Germinal center (tissue), 1 donor: Measurements from ENCODE around the gene WDTC1.
A peak's percentile ranks its signal among the peaks of the same experiment; 100 is the strongest.
"Not testable (repeated sequence)": the region's sequence is repeated elsewhere in the genome, so short reads cannot be mapped to it uniquely, and the experiment has no call there.

Source experiments
- DNase-seq: peaks from one replicate; pipeline ENCODE4 v3.0.0; 2012; ENCODE audit warnings: mixed read lengths, low spot score

The WDTC1 gene, protein sequence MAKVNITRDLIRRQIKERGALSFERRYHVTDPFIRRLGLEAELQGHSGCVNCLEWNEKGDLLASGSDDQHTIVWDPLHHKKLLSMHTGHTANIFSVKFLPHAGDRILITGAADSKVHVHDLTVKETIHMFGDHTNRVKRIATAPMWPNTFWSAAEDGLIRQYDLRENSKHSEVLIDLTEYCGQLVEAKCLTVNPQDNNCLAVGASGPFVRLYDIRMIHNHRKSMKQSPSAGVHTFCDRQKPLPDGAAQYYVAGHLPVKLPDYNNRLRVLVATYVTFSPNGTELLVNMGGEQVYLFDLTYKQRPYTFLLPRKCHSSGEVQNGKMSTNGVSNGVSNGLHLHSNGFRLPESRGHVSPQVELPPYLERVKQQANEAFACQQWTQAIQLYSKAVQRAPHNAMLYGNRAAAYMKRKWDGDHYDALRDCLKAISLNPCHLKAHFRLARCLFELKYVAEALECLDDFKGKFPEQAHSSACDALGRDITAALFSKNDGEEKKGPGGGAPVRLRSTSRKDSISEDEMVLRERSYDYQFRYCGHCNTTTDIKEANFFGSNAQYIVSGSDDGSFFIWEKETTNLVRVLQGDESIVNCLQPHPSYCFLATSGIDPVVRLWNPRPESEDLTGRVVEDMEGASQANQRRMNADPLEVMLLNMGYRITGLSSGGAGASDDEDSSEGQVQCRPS

DNA sequence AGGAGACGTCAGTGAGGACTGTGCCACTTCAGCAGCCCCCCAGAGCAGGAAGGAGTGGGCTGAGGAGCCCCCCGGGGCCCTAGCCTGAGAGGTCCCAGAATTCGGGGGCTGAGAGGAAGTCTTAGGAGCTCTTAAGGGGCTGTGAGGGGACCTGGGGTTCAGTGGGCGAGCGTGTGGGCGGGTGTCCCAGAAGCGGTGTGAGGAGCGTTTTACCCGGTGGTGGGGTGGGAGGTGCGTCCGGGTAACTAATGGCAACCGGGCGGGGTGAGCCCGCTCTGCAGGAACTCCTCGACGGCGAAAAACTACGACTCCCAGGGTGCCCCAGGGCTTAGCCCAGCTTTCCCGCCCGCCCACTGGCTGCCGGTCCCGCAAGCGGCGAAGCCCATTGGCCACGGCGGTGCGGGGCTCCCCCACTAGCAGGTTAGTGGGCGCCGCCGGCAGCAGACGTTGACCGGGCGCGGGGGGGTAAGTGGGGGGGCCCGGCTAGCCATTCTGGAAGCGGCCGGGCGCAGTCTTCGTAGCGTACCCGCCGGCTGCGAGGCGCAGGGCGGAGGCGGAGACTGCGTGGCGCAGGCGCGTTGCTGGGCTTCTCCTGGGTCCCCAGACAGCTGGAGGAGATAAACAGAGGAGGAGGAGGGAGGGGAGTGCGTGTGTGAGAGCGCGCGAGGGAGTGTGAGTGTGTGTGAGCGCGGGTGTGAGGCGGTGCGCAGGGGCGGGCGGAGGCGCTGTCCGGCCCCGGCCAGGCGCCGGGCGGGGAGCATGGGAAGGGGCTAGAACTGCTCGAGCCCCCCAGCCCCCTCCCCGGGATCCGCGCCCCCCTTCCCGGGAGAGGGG lies at the start of gene WDTC1:
WDTC1 (plus strand) TSS at position 584 of the 834 bp plus-strand sequence. CDS start 26,423 bp downstream, outside the sequence.
- peak; percentile 96 for DNase-seq

DNA sequence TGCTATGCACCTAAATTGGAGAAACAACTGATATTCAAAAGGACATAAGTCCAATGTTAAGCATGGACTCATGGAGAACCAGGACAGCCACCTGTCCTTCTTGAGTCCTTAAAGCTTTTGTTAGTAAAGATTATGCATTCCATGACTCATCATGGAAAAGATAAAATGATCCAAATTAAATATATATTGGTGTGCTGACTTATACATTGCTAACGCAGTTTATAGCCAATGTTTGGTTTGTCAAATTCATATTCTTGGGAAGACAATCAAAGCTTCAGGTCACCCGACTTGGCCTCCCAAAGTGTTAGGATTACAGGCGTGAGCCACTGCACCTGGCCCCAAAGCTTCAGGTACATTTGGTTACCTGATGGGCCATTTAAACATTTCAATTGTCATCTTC lies 49.8 kb upstream of the WDTC1 start:
- DNase-seq, result not testable (repeated sequence)

- no peak for DNase-seq
Observed at GRCh38 chr1:27192039-27192529, 42.3 kb upstream of the WDTC1 start.

GRCh38 chr1:27193194-27193593 lies 41.2 kb upstream of the WDTC1 start:
- DNase-seq, result no peak

DNA sequence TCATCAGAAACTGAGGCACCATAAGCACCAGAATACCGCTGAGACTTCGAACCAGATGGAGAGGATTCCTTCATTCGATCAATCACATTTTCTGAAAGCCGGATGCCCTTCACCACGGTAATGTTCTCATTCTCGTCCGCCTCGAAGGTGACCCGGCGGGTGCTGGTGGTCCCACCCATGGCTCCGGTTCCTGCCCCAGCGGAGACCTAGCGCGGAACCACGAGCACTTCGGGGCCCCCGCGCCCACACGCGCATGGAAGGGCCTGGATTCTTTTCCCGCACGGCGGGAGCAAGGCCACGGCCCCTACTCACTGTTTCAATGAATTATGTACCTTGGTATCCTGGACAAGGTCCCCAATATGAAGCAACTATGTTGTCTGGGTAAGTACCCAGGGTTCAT lies 33.1 kb upstream of the WDTC1 start:
- no peak for DNase-seq

GRCh38 chr1:27203946-27204345 lies 30.5 kb upstream of the WDTC1 start:
- no peak for DNase-seq

DNA sequence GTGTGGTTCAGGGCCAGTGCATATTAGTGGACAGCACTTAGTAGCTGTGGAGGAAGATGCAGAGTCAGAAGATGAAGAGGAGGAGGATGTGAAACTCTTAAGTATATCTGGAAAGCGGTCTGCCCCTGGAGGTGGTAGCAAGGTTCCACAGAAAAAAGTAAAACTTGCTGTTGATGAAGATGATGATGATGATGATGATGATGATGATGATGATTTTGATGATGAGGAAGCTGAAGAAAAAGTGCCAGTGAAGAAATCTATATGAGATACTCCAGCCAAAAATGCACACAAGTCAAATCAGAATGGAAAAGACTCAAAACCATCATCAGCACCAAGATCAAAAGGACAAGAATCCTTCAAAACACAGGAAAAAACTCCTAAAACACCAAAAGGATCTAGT lies 27.2 kb upstream of the WDTC1 start:
- DNase-seq, result not testable (repeated sequence)

- DNase-seq, result not testable (repeated sequence)
Observed at GRCh38 chr1:27208143-27208850, 26.1 kb upstream of the WDTC1 start.

GRCh38 chr1:27216466-27216865 lies 18.0 kb upstream of the WDTC1 start:
- DNase-seq, result no peak

GRCh38 chr1:27217401-27217800 lies 17.0 kb upstream of the WDTC1 start:
- no peak for DNase-seq

GRCh38 chr1:27218736-27219135 lies 15.7 kb upstream of the WDTC1 start:
- no peak for DNase-seq

GRCh38 chr1:27220096-27220495 lies 14.3 kb upstream of the WDTC1 start:
- DNase-seq, result no peak

DNA sequence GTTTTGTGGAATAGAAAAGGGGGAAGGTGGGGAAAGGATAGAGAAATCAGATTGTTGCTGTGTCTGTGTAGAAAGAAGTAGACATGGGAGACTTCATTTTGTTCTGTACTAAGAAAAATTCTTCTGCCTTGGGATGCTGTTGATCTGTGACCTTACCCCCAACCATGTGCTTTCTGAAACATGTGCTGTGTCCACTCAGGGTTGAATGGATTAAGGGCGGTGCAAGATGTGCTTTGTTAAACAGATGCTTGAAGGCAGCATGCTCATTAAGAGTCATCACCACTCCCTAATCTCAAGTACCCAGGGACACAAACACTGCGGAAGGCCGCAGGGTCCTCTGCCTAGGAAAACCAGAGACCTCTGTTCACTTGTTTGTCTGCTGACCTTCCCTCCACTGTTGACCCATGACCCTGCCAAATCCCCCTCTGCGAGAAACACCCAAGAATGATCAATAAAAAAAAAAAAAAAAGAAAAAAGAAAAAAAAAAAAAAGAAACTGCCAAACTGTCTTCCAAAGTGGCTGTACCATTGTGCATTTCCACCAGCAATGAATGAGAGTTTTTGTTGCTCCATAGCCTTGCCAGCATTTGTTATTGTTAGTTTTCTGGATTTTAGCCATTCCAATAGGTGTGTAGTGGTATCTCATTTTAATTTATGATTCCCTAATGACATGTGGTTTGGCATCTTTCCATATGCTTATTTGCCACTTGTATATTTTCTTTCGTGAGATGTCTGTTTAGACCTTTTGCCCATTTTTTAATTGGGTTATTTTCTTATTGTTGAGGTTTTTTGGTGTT lies 13.5 kb upstream of the WDTC1 start:
- not testable (repeated sequence) for DNase-seq

DNA sequence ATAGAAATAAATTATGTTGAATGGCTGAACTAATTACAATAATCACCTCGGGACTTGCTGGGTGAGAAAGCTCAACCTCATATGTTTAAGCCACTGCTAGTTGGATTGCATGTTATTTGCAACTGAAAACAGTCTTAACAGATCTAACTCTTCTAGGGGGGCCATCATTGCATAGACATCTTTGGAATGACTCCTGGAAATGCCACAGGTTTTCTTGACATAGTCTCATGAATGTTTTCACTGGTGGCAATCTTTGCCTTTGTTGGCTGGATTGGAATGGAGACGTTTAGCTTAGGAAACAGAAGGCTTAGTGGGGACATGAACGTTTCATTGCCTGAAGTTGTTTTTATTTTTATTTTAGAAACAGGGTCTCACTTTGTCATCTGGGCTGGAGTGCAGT lies 8.8 kb upstream of the WDTC1 start:
- no peak for DNase-seq

DNA sequence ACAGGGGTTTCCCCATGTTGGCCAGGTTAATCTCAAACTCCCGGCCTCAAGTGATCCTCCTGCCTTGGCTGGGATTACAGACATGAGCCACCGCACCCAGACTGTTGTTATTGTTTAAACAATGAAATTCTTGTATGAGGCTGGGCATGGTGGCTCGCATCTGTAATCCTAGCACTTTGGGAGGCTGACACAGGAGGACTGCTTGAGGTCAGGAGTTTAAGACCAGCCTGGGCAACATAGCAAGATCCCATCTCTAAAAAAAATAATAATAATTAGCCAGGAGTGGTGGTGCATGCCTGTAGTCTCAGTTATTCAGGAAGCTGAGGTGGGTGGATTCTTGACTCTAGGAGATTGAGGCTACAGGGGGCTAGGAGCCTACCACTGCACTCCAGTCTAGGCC lies 6.7 kb upstream of the WDTC1 start:
- no peak for DNase-seq

DNA sequence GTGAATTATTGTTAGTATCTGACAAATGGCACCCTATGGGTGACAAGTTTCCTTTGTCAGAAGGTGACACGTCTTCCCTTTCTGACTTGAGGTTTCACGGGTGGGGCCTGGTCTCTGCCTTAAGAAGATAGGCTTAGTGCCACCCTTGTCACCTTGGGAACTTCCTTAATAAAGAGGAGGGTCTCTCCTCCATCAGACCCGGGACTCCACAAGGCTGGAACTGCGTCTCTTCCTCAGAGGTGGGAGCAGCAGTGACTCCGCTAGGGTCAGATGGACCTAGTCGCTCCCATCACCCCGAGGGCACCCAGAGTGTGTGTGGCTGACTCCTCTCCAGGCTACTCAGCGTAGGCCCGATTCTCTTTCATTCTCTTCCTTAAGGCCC lies 774 bp upstream of the WDTC1 start:
- no peak for DNase-seq

DNA sequence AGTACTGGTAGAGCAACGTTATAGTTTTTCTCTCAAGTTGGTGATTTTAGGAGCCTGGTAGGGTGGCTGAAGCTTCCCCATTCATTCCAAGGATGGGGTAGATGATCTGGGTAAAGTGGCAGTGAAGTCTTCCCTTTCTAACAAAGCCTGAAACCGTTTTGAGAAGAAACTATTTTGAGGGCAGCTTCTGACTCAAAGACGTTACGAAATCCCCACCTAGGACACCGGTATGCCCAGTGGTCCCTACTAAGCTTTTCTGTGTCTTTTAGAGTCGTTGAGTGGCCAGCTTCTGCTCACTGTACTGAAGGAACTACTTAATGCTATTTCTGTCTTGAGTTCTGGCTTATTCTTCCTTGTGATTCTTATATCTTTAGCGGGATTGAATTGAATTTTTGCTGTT lies 1.4 kb downstream of the WDTC1 start:
- DNase-seq, result no peak

- DNase-seq, result no peak
Observed at GRCh38 chr1:27237112-27237511, 2.7 kb downstream of the WDTC1 start.

DNA sequence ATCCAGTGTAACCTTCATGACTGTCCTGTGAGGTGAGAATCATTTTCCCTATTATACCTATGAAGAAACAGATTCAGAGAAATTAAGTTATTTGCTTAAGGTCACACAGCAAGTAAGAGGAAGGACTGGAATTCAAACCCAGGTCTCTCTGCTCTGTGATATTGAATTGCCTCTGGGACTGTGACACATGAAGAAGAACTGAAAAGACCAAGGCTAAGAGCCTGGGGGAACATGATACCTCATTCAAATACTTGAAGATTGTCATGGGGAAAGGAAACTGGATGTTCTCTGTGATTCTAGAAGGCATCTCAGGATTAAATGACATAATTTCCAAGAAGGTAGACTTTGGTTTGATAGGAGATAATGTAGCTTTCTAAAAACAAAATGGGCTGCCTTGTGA lies 3.6 kb downstream of the WDTC1 start:
- DNase-seq, result no peak

DNA sequence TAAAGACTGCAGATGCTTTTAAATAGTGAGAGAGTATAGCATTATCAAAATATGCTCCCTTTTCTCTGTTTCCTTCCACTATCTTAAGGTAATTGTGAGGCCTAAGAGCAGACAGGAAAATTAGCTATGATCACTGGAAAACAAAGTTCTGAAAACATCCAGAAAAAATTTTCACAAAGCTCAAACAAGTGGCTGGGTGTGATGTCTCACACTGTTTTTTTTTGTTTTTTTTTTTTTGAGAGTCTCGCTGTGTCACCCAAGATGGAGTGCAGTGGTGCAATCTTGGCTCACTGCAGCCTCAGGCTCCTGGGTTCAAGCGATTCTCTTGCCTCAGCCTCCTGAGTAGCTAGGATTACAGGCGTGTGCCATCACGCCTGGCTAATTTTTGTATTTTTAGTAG lies 7.2 kb downstream of the WDTC1 start:
- no peak for DNase-seq

- DNase-seq, result not testable (repeated sequence)
Observed at GRCh38 chr1:27243665-27244064, 9.2 kb downstream of the WDTC1 start.
